Transverse colon (tissue), 4 donors: ENCODE measurements around the gene SYNCRIP.

ENCODE experiments used
- CTCF ChIP-seq, 5 experiments: fragments of 200-600 bp in 3 of 5; fragments of 450-650 bp in 2 of 5; sonication (generic) in 3 of 5; IDR thresholded peaks; 1 replicate in 2 of 5; 2 replicates in 3 of 5; pipeline ENCODE4 v1.5.1; 2016 to 2017; ENCODE audit warnings: antibody characterized with exemption in 5 of 5, inconsistent platforms in 3 of 5, mild to moderate bottlenecking in 2 of 5, moderate library complexity in 1 of 5
- EP300 ChIP-seq: sonication (generic); formaldehyde crosslinking; IDR thresholded peaks from one replicate; pipeline ENCODE4 v1.6.1; 2017; ENCODE audit warnings: antibody characterized with exemption, low read depth
- POLR2A ChIP-seq: fragments of 450-650 bp; IDR thresholded peaks from one replicate; pipeline ENCODE4 v1.6.1; 2016; ENCODE audit warnings: antibody characterized with exemption, mild to moderate bottlenecking, moderate library complexity
- POLR2AphosphoS5 ChIP-seq, 3 donors: sonication (generic); formaldehyde crosslinking; IDR thresholded peaks; one replicate each; pipeline ENCODE4 v1.6.1; 2016; ENCODE audit warnings: antibody characterized with exemption in 3 of 3

GRCh38 chr6:85594197-85594930, 48.3 kb downstream of the SYNCRIP start:
- TF ChIP-seq EP300, result no peak
- no peak for TF ChIP-seq POLR2A
- no peak for TF ChIP-seq CTCF (IDR thresholded peaks at IDR 0.05)
- no peak for TF ChIP-seq POLR2AphosphoS5 (IDR thresholded peaks at IDR 0.05)
